GF-D8 (cell line): Measurements from ENCODE around the gene ZNF749.
"Not testable (repeated sequence)": the region's sequence is repeated elsewhere in the genome, so short reads cannot be mapped to it uniquely, and the experiment has no call there.

Experiments used
- DNase-seq: peaks from one replicate; lab custom pipeline; 2025; lab: John Stamatoyannopoulos, UW

ZNF749 gene

GRCh38 chr19:57466489-57466888 lies 31.4 kb downstream of the ZNF749 start:
- no peak for DNase-seq

GRCh38 chr19:57473646-57474045 lies 38.5 kb downstream of the ZNF749 start:
- no peak for DNase-seq

DNA sequence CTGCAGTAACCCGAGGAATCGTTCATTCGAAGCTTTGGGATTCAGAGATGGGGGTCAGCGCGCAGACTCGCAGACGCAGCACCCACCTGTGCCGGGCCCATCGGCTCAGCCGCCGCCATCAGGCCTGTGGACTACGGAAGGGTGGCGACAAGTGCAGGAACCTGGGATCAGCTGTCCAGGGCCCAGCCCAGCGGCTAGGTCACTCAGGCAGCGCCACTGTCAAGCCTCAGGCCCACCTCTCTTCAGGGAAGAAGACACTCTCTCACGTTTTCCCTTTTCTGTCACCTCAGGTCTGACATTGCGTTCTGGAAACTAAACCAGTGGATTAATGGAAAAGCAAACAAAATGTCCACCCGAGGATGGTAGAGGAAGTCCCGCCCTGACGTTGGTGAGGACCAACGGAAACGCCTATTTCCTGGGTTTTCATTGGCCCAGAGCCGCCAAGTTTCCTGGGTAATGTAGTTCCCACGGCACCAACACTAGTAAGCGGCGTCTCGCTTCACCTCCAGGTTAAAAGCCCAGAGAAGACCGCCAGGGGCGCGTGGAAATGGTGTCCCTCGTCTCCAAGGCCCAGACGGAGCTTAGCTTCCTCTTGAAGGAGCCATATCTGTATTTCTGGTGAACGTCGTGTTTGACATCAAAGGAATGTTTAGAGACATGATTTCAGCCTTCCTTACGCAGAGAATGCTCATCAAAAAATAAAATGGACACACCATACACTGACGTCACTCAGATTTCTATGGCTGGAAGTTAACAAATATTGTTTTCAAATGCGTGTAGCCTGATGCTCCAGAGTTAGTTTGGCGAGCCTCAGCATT lies 42.3 kb downstream of the ZNF749 start, which contains the start of gene ZNF772:
Gene ZNF772 (minus strand): TSS at position 376 of the 818 bp plus-strand sequence. CDS start 257 bp downstream, at position 119.
- DNase-seq = peak; percentile 87

- DNase-seq = peak; percentile 49
Observed at GRCh38 chr19:57487477-57488298, 52.6 kb downstream of the ZNF749 start, which contains the start of gene ZNF419. ZNF419 (plus strand) TSS chr19:57487750; CDS start chr19:57487951, 201 bp downstream.

- DNase-seq = not testable (repeated sequence)
Observed at GRCh38 chr19:57488299-57488644, 53.1 kb downstream of the ZNF749 start.
